PFSK-1 (cell line): ENCODE measurements around the gene TNC.

Experiments
- FOXP2 ChIP-seq: optimal IDR thresholded peaks from 2 replicates; pipeline ENCODE3; 2011; ENCODE audit warnings: borderline replicate concordance, control low read depth, inconsistent platforms; ENCODE audit not compliant: insufficient read depth; ENCODE audit errors: extremely low read length, extremely low read depth
- POLR2AphosphoS5 ChIP-seq: IDR thresholded peaks from 2 replicates; pipeline ENCODE4 v1.6.1; 2012; ENCODE audit warnings: low read depth, mild to moderate bottlenecking, control low read depth, low read length, moderate library complexity
- REST ChIP-seq, 2 experiments: IDR thresholded peaks; 2 replicates each; pipeline versions ENCODE4 v1.6.1 to v1.8.0; 2011 to 2012; ENCODE audit warnings: low read depth in 2 of 2, low read length in 2 of 2, control low read depth in 1 of 2, inconsistent platforms in 1 of 2, mild to moderate bottlenecking in 1 of 2, moderate library complexity in 1 of 2; ENCODE audit not compliant: insufficient read depth in 1 of 2
- TAF1 ChIP-seq: IDR thresholded peaks from 2 replicates; pipeline ENCODE4 v1.6.1; 2012; ENCODE audit warnings: low read length, control low read depth, borderline replicate concordance; ENCODE audit not compliant: insufficient read depth

- no peak for TF ChIP-seq POLR2AphosphoS5
- TF ChIP-seq TAF1 = no peak
- TF ChIP-seq REST (IDR thresholded peaks at IDR 0.05; ENCODE audit: insufficient read depth in 1 of 2, low read depth in 2 of 2, low read length in 2 of 2) = no peak
- TF ChIP-seq FOXP2 = no peak
These were observed 117.7 kb downstream of the TNC start for GRCh38 chr9:115000217-115000639.
